ENCODE measurements around the gene PTAR1. TPM values are rescaled to one million over a fixed set of nuclear protein-coding genes. Genes with fewer than 3 reads are reported as not detected.

Gene PTAR1
- total RNA-seq, 6 donors from 2014 or later = 28.5 to 94.3 (median 48.6) TPM

- TF ChIP-seq POLR2AphosphoS5 (IDR thresholded peaks at IDR 0.05) (no peak), POLR2A (IDR thresholded peaks at IDR 0.05) (no peak), EP300 (IDR thresholded peaks at IDR 0.05) (no peak)
- TF ChIP-seq, protein P1, sequence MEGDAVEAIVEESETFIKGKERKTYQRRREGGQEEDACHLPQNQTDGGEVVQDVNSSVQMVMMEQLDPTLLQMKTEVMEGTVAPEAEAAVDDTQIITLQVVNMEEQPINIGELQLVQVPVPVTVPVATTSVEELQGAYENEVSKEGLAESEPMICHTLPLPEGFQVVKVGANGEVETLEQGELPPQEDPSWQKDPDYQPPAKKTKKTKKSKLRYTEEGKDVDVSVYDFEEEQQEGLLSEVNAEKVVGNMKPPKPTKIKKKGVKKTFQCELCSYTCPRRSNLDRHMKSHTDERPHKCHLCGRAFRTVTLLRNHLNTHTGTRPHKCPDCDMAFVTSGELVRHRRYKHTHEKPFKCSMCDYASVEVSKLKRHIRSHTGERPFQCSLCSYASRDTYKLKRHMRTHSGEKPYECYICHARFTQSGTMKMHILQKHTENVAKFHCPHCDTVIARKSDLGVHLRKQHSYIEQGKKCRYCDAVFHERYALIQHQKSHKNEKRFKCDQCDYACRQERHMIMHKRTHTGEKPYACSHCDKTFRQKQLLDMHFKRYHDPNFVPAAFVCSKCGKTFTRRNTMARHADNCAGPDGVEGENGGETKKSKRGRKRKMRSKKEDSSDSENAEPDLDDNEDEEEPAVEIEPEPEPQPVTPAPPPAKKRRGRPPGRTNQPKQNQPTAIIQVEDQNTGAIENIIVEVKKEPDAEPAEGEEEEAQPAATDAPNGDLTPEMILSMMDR (IDR thresholded peaks at IDR 0.05) = no peak
- peaks cover 13 to 17% (median 14%) of the 10 kb centered on the region in 4 donors for H3K4me1 ChIP-seq
- DNase-seq (no peak), ATAC-seq (ENCODE audit: low FRiP score in 2 of 2) (no peak)
- H3K4me3 ChIP-seq = no peak overlapping the region
- H3K27me3 ChIP-seq = no peaks in the 10 kb centered on the region
- H3K27ac ChIP-seq = no peak overlapping the region
- no peaks in the 10 kb centered on the region for H3K9me3 ChIP-seq
- WGBS, 2 donors = 92 to 100% methylated on average over 1 of the region's 1 CpG
- no peaks in the 10 kb centered on the region for H3K36me3 ChIP-seq
These were observed 2.7 kb upstream of the PTAR1 start for GRCh38 chr9:69762527-69762926.

- H3K9me3 ChIP-seq = no peaks in the 10 kb centered on the region
- ATAC-seq (ENCODE audit: low FRiP score in 2 of 2) = peak in 1 of 2 donors; percentile 1
- H3K4me1 ChIP-seq = peaks cover 13 to 23% (median 21%) of the 10 kb centered on the region in 4 donors
- no peak for DNase-seq
- peak overlapping the region; percentile 7 to 90 (median 66) for H3K4me3 ChIP-seq
- no peaks in the 10 kb centered on the region for H3K36me3 ChIP-seq
- 21 to 28% methylated on average over 7 of the region's 7 CpGs for WGBS, 2 donors
- TF ChIP-seq, protein P1 (IDR thresholded peaks at IDR 0.05) = no peak
- TF ChIP-seq EP300 (IDR thresholded peaks at IDR 0.05) = no peak
- TF ChIP-seq POLR2AphosphoS5 (IDR thresholded peaks at IDR 0.05) = no peak
- TF ChIP-seq POLR2A (IDR thresholded peaks at IDR 0.05) = no peak
- no peaks in the 10 kb centered on the region for H3K27me3 ChIP-seq
- peak overlapping the region; percentile 75 to 98 (median 94) for H3K27ac ChIP-seq
These were observed 433 bp upstream of the PTAR1 start for GRCh38 chr9:69760278-69760610.

GRCh38 chr9:69759021-69759420, 790 bp downstream of the PTAR1 start:
- ATAC-seq (ENCODE audit: low FRiP score in 2 of 2) (peak in 1 of 2 donors; percentile 6), DNase-seq (no peak)
- Histone ChIP-seq H3K4me3 (peak overlapping the region; percentile 38 to 90 (median 66)), H3K27me3 (no peaks in the 10 kb centered on the region), H3K27ac (peak overlapping the region; percentile 94 to 98 (median 96)), H3K4me1 (peaks cover 13 to 23% (median 22%) of the 10 kb centered on the region in 4 donors), H3K36me3 (no peaks in the 10 kb centered on the region), H3K9me3 (no peaks in the 10 kb centered on the region)
- WGBS, 2 donors = 1 to 2% methylated on average over 5 of the region's 5 CpGs
- TF ChIP-seq EP300 (IDR thresholded peaks at IDR 0.05) (no peak), POLR2A (IDR thresholded peaks at IDR 0.05) (no peak), POLR2AphosphoS5 (IDR thresholded peaks at IDR 0.05) (no peak)
- TF ChIP-seq, protein P1 (IDR thresholded peaks at IDR 0.05) = no peak

- Histone ChIP-seq H3K36me3 (no peaks in the 10 kb centered on the region), H3K9me3 (no peaks in the 10 kb centered on the region), H3K27me3 (no peaks in the 10 kb centered on the region), H3K4me3 (peak overlapping the region in 3 of 4 donors; percentile 57 to 90 (median 76)), H3K27ac (no peak overlapping the region), H3K4me1 (peaks cover 13 to 23% (median 22%) of the 10 kb centered on the region in 4 donors)
- ATAC-seq (ENCODE audit: low FRiP score in 2 of 2) (no peak), DNase-seq (no peak)
- TF ChIP-seq EP300 (IDR thresholded peaks at IDR 0.05) = no peak
- no peak for TF ChIP-seq POLR2AphosphoS5 (IDR thresholded peaks at IDR 0.05)
- peak in 1 of 4 donors; percentile 22 for TF ChIP-seq POLR2A (IDR thresholded peaks at IDR 0.05)
- TF ChIP-seq, protein P1 (IDR thresholded peaks at IDR 0.05) = no peak
- WGBS, 2 donors = 60% methylated on average over 6 of the region's 6 CpGs
These were observed 1.7 kb downstream of the PTAR1 start for GRCh38 chr9:69757996-69758675.

DNA sequence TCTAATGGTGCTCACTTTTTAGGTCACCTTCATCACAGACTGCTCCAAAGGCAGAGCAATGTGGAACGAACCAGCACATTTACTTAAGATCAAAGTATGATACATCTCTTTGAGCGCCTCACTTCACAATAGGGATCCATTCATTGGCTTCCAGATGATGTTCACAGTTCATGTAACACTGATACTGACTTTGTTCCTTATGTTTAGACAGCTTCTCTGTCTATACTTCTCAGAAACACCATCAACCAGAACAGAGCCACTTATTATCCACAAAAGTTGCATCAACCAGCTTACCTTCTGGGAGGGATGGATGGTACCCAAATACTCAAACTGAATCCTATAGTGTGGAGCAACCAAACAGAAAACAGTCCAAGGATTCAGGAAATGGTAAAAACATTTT, 4.6 kb downstream of the PTAR1 start:
- H3K27ac ChIP-seq = no peak overlapping the region
- DNase-seq = no peak
- H3K4me1 ChIP-seq = peaks cover 16 to 19% (median 18%) of the 10 kb centered on the region in 4 donors
- H3K4me3 ChIP-seq = no peak overlapping the region
- no peaks in the 10 kb centered on the region for H3K27me3 ChIP-seq
- TF ChIP-seq EP300 (IDR thresholded peaks at IDR 0.05) = no peak
- TF ChIP-seq POLR2A (IDR thresholded peaks at IDR 0.05) = no peak
- TF ChIP-seq, protein P1 (IDR thresholded peaks at IDR 0.05) = no peak
- TF ChIP-seq POLR2AphosphoS5 (IDR thresholded peaks at IDR 0.05) = no peak
- no peaks in the 10 kb centered on the region for H3K9me3 ChIP-seq
- WGBS, 2 donors = 86 to 98% methylated on average over 2 of the region's 2 CpGs
- H3K36me3 ChIP-seq = peaks cover 0 to 6% (median 0%) of the 10 kb centered on the region in 4 donors
- no peak for ATAC-seq (ENCODE audit: low FRiP score in 2 of 2)

Measured in upper lobe of left lung (tissue), 6 donors.